Ovary (tissue), 3 donors: Measurements from ENCODE around the gene GNG14.

Experiments
- POLR2A ChIP-seq: fragments of 450-650 bp; IDR thresholded peaks from one replicate; pipeline ENCODE4 v1.6.1; 2017; ENCODE audit warnings: antibody characterized with exemption, mild to moderate bottlenecking, moderate library complexity
- TF ChIP-seq, protein P1 (sequence below), 3 donors: fragments of 450-650 bp in 2 of 3; fragments of 200-600 bp in 1 of 3; IDR thresholded peaks; one replicate each; pipeline versions ENCODE4 v1.5.1 to v1.8.0; 2016 to 2022; ENCODE audit warnings: antibody characterized with exemption in 3 of 3, mild to moderate bottlenecking in 1 of 3
- donor health status: DM: no; HTN: no; CAD: no.

DNA sequence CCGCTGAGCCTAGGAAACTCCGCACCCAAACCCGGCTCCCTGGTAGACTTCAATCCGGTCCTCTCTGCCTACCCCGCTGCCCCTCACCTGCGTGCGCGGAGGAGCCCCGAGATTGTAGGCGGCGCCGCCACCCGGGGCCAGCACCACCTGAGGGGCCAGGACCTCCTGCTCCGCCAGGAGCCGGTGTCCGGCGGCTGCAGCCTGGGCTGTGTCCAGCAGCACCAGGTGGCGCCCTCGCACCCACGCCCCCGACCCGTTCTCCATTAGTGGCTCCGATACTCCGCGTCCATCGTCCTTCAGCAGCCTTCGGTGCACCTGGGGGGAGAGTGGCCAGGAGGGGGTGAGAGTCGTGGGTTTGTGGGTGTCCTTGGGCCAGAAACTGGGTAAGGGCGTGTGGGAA is 39.7 kb upstream of the GNG14 start:
- TF ChIP-seq, protein P1, sequence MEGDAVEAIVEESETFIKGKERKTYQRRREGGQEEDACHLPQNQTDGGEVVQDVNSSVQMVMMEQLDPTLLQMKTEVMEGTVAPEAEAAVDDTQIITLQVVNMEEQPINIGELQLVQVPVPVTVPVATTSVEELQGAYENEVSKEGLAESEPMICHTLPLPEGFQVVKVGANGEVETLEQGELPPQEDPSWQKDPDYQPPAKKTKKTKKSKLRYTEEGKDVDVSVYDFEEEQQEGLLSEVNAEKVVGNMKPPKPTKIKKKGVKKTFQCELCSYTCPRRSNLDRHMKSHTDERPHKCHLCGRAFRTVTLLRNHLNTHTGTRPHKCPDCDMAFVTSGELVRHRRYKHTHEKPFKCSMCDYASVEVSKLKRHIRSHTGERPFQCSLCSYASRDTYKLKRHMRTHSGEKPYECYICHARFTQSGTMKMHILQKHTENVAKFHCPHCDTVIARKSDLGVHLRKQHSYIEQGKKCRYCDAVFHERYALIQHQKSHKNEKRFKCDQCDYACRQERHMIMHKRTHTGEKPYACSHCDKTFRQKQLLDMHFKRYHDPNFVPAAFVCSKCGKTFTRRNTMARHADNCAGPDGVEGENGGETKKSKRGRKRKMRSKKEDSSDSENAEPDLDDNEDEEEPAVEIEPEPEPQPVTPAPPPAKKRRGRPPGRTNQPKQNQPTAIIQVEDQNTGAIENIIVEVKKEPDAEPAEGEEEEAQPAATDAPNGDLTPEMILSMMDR (IDR thresholded peaks at IDR 0.05) = peak in 2 of 3 donors; percentile 20 to 25
- TF ChIP-seq POLR2A = no peak
